SK-N-SH (cell line): ENCODE measurements around the gene IFT122. TPM values are rescaled to one million over a fixed set of nuclear protein-coding genes. Genes with fewer than 3 reads are reported as not detected.
"Not testable (repeated sequence)": the region's sequence is repeated elsewhere in the genome, so short reads cannot be mapped to it uniquely, and the experiment has no call there.

ENCODE experiments used
- CTCF ChIA-PET: fragments of 300-600, 350-600 bp; formaldehyde crosslinking; extraction: SDS; loops from one replicate; lab custom pipeline; 2021; lab: Yijun Ruan, JAX
- POLR2A ChIA-PET: fragments of 350-600 bp; sonication (Branson Sonifier 250); formaldehyde crosslinking; extraction: SDS; loops from one replicate; lab custom pipeline; 2020; ENCODE audit warnings: antibody characterized with exemption, inconsistent platforms; lab: Yijun Ruan, JAX
- DNase-seq: peaks from one replicate; pipeline ENCODE4 v3.0.0; 2012
- H2AFZ ChIP-seq: fragments of 200-600 bp; sonication (generic); 2 replicates; pipeline ENCODE4 v1.8.1; 2016; ENCODE audit warnings: antibody characterized with exemption, mild to moderate bottlenecking, low read depth
- H3F3A ChIP-seq: fragments of 200-600 bp; sonication (generic); replicated peaks from 2 replicates; pipeline ENCODE3; 2016; ENCODE audit warnings: antibody characterized with exemption, mild to moderate bottlenecking; ENCODE audit not compliant: insufficient read depth
- H3K27ac ChIP-seq, 2 experiments: fragments of 200-500 bp in 1 of 2; fragments of 200-600 bp in 1 of 2; sonication (Bioruptor generic) in 1 of 2; sonication (generic), shearing (Covaris generic) in 1 of 2; 2 replicates each; pipeline versions ENCODE4 v1.5.1 to v1.6.1; 2014 to 2016; ENCODE audit warnings: low read depth in 2 of 2, inconsistent platforms in 1 of 2, low read length in 1 of 2, mild to moderate bottlenecking in 1 of 2, mixed read lengths in 1 of 2
- H3K27me3 ChIP-seq: fragments of 200-600 bp; sonication (generic), shearing (Covaris generic); 2 replicates; pipeline ENCODE4 v1.6.1; 2016; ENCODE audit warnings: mixed run types; ENCODE audit not compliant: insufficient read depth
- H3K36me3 ChIP-seq, 2 experiments: fragments of 200-500 bp in 1 of 2; fragments of 200-600 bp in 1 of 2; sonication (Bioruptor generic) in 1 of 2; sonication (generic) in 1 of 2; replicated peaks in 1 of 2; 2 replicates each; pipeline versions ENCODE3 to v1.5.1; 2014 to 2016; ENCODE audit warnings: low read length in 1 of 2, mild to moderate bottlenecking in 1 of 2; ENCODE audit not compliant: insufficient read depth in 2 of 2, control insufficient read depth in 1 of 2
- H3K4me1 ChIP-seq, 2 experiments: fragments of 200-500 bp in 1 of 2; fragments of 200-600 bp in 1 of 2; sonication (Bioruptor generic) in 1 of 2; sonication (generic), shearing (Covaris generic) in 1 of 2; 2 replicates each; pipeline versions ENCODE4 v1.5.1 to v1.6.1; 2014 to 2016; ENCODE audit warnings: low read depth in 1 of 2, low read length in 1 of 2, mixed run types in 1 of 2; ENCODE audit not compliant: insufficient read depth in 2 of 2, control insufficient read depth in 1 of 2
- H3K4me2 ChIP-seq: fragments of 200-600 bp; sonication (generic), shearing (Covaris generic); 2 replicates; pipeline ENCODE4 v1.6.1; 2017; ENCODE audit warnings: mixed run types
- H3K4me3 ChIP-seq, 2 experiments: fragments of 200-500 bp in 1 of 2; fragments of 200-600 bp in 1 of 2; sonication (Bioruptor generic) in 1 of 2; sonication (generic), shearing (Covaris generic) in 1 of 2; 2 replicates each; pipeline versions ENCODE4 v1.5.1 to v1.8.1; 2014 to 2016; ENCODE audit warnings: low read depth in 2 of 2, inconsistent platforms in 1 of 2, low read length in 1 of 2, mild to moderate bottlenecking in 1 of 2, mixed read lengths in 1 of 2, moderate library complexity in 1 of 2
- H3K79me2 ChIP-seq: fragments of 200-600 bp; sonication (generic); 2 replicates; pipeline ENCODE4 v1.8.1; 2017; ENCODE audit warnings: mild to moderate bottlenecking; ENCODE audit not compliant: insufficient read depth
- H3K9ac ChIP-seq: fragments of 200-600 bp; sonication (generic); 2 replicates; pipeline ENCODE4 v1.6.1; 2017; ENCODE audit warnings: mixed run types
- H3K9me2 ChIP-seq: fragments of 200-600 bp; sonication (generic); 2 replicates; pipeline ENCODE4 v1.6.1; 2017; ENCODE audit warnings: mixed run types
- H3K9me3 ChIP-seq: fragments of 200-600 bp; sonication (generic); 2 replicates; pipeline ENCODE4 v1.6.1; 2017; ENCODE audit warnings: mixed run types, mild to moderate bottlenecking, moderate library complexity
- H4K20me1 ChIP-seq: fragments of 200-600 bp; sonication (generic); 2 replicates; pipeline ENCODE4 v1.6.1; 2017; ENCODE audit warnings: mild to moderate bottlenecking, mixed run types; ENCODE audit not compliant: insufficient read depth
- GABPA ChIP-seq: IDR thresholded peaks from 2 replicates; pipeline ENCODE4 v1.4.0; 2012; ENCODE audit warnings: low read depth, mild to moderate bottlenecking
- JUND ChIP-seq: IDR thresholded peaks from 2 replicates; pipeline ENCODE4 v1.4.0; 2012
- NFIC ChIP-seq: IDR thresholded peaks from 2 replicates; pipeline ENCODE4 v1.4.0; 2012; ENCODE audit warnings: borderline replicate concordance
- TCF12 ChIP-seq: IDR thresholded peaks from 2 replicates; pipeline ENCODE4 v1.4.0; 2012
- TEAD4 ChIP-seq: IDR thresholded peaks from 2 replicates; pipeline ENCODE4 v1.4.0; 2012; ENCODE audit warnings: mild to moderate bottlenecking, borderline replicate concordance; ENCODE audit not compliant: insufficient read depth
- WGBS: methylation state at CpG from one replicate; pipeline ENCODE4 v1.1.6; 2017; ENCODE audit warnings: low lambda C conversion rate; 5-methylcytosine and 5-hydroxymethylcytosine counted together
- polyA plus RNA-seq, 3 experiments: library from polyadenylated mRNA; depleted of rRNA; stranded (reverse); fragments of >200 nt; gene quantifications; 2 replicates each; pipeline ENCODE4 v1.2.3, GENCODE V29; 2012
- TF ChIP-seq, protein P1 (sequence below): fragments of 200-600 bp; sonication (generic); IDR thresholded peaks from 2 replicates; pipeline ENCODE4 v1.6.1; 2017; ENCODE audit warnings: antibody characterized with exemption, mild to moderate bottlenecking, moderate library complexity
- TF ChIP-seq, protein P2 (sequence below): fragments of 150-350 bp; IDR thresholded peaks from 2 replicates; pipeline ENCODE4 v1.6.1; 2017; ENCODE audit warnings: antibody characterized with exemption, low read length, low read depth, borderline replicate concordance
- TF ChIP-seq, protein P3 (sequence below): IDR thresholded peaks from 2 replicates; pipeline ENCODE4 v1.6.1; 2012; ENCODE audit warnings: mild to moderate bottlenecking, low read depth, low read length, moderate library complexity

Gene IFT122
- polyA plus RNA-seq, 1 of the 3 experiments (the other 2 are of a cell fraction) = 20.1 TPM

DNA sequence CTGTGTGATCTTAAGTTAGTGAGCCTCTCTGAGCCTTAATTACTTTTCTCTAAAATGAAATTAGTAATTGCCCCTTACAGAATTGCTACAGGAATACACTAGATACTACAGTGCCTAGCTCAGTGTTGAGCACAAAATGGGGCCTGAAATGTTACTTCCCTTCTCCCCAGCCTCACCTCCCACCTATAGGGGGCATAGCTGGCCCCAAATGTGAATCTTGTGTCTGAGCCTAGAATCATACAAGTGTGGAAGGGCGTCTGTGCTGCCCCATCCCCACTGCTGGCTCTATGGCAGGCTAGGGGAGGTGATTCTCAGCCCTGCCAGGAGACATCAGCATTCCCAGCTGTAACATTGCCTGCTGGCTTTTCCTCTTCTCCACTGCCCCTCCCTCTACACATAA lies 42.7 kb downstream of the IFT122 start:
- no peaks in the 10 kb centered on the region for H3K27me3 ChIP-seq
- no peak overlapping the region for H3K4me2 ChIP-seq
- TF ChIP-seq, protein P1, sequence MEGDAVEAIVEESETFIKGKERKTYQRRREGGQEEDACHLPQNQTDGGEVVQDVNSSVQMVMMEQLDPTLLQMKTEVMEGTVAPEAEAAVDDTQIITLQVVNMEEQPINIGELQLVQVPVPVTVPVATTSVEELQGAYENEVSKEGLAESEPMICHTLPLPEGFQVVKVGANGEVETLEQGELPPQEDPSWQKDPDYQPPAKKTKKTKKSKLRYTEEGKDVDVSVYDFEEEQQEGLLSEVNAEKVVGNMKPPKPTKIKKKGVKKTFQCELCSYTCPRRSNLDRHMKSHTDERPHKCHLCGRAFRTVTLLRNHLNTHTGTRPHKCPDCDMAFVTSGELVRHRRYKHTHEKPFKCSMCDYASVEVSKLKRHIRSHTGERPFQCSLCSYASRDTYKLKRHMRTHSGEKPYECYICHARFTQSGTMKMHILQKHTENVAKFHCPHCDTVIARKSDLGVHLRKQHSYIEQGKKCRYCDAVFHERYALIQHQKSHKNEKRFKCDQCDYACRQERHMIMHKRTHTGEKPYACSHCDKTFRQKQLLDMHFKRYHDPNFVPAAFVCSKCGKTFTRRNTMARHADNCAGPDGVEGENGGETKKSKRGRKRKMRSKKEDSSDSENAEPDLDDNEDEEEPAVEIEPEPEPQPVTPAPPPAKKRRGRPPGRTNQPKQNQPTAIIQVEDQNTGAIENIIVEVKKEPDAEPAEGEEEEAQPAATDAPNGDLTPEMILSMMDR = peak; percentile 26; the same call in 1 of the 2 replicates
- TF ChIP-seq, protein P2, sequence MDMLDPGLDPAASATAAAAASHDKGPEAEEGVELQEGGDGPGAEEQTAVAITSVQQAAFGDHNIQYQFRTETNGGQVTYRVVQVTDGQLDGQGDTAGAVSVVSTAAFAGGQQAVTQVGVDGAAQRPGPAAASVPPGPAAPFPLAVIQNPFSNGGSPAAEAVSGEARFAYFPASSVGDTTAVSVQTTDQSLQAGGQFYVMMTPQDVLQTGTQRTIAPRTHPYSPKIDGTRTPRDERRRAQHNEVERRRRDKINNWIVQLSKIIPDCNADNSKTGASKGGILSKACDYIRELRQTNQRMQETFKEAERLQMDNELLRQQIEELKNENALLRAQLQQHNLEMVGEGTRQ = no peak
- TF ChIP-seq, all 33 proteins: peak for 1
- Histone ChIP-seq H3K4me3 (no peak overlapping the region), H4K20me1 (no peaks in the 10 kb centered on the region), H2AFZ (no peak overlapping the region), H3K4me1 (peaks cover 0 to 11% of the 10 kb centered on the region in 2 experiments; a peak in 2 of 4 replicates), H3K36me3 (peaks cover 10 to 31% of the 10 kb centered on the region in 2 experiments), H3K79me2 (no peaks in the 10 kb centered on the region), H3K9me3 (no peaks in the 10 kb centered on the region), H3K27ac (no peak overlapping the region), H3F3A (peaks cover 4% of the 10 kb centered on the region), H3K9me2 (no peaks in the 10 kb centered on the region), H3K9ac (no peak overlapping the region)
- ChIA-PET POLR2A (no interaction called here), CTCF (interaction anchor here (1.3 to 2.2 kb wide), 2 partner anchors 10 to 123 kb away, joined by 4 to 5 read pairs; no protein-coding TSS in a partner anchor)
- DNase-seq = no peak
- 90% methylated on average over 1 of the region's 1 CpG for WGBS

DNA sequence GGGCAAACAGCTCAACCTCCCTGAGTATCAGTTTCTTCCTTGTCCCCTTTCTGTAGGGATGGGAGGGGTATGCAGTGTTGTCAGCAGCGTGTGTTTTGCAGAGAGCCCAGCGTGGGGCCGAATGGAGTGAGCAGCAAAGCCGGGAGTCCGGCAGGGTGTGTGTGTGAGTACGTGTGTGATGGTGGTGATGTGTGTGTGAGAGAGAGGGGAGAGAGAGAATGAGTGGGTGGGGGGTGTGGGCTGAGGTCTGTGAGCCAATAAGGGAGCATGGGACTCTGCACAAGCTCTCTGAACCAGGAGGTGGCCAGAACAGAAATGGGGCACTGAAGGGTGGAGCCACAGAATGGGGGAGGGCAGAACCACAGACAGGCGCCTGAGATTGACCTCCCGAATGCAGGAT lies 43.8 kb downstream of the IFT122 start:
- Histone ChIP-seq H4K20me1 (no peaks in the 10 kb centered on the region), H3K4me2 (no peak overlapping the region), H3F3A (peaks cover 4% of the 10 kb centered on the region), H3K9ac (no peak overlapping the region), H3K79me2 (no peaks in the 10 kb centered on the region), H2AFZ (no peak overlapping the region), H3K4me1 (peaks cover 0 to 11% of the 10 kb centered on the region in 2 experiments; a peak in 2 of 4 replicates), H3K27ac (no peak overlapping the region), H3K27me3 (no peaks in the 10 kb centered on the region), H3K4me3 (no peak overlapping the region), H3K9me3 (no peaks in the 10 kb centered on the region), H3K9me2 (no peaks in the 10 kb centered on the region), H3K36me3 (peaks cover 5 to 26% of the 10 kb centered on the region in 2 experiments)
- POLR2A ChIA-PET = no interaction called here
- TF ChIP-seq JUND (no peak), TCF12 (no peak), TEAD4 (no peak), NFIC (no peak), GABPA (no peak)
- TF ChIP-seq, protein P3, sequence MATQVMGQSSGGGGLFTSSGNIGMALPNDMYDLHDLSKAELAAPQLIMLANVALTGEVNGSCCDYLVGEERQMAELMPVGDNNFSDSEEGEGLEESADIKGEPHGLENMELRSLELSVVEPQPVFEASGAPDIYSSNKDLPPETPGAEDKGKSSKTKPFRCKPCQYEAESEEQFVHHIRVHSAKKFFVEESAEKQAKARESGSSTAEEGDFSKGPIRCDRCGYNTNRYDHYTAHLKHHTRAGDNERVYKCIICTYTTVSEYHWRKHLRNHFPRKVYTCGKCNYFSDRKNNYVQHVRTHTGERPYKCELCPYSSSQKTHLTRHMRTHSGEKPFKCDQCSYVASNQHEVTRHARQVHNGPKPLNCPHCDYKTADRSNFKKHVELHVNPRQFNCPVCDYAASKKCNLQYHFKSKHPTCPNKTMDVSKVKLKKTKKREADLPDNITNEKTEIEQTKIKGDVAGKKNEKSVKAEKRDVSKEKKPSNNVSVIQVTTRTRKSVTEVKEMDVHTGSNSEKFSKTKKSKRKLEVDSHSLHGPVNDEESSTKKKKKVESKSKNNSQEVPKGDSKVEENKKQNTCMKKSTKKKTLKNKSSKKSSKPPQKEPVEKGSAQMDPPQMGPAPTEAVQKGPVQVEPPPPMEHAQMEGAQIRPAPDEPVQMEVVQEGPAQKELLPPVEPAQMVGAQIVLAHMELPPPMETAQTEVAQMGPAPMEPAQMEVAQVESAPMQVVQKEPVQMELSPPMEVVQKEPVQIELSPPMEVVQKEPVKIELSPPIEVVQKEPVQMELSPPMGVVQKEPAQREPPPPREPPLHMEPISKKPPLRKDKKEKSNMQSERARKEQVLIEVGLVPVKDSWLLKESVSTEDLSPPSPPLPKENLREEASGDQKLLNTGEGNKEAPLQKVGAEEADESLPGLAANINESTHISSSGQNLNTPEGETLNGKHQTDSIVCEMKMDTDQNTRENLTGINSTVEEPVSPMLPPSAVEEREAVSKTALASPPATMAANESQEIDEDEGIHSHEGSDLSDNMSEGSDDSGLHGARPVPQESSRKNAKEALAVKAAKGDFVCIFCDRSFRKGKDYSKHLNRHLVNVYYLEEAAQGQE = no peak
- 100% methylated on average over 8 of the region's 8 CpGs for WGBS
- CTCF ChIA-PET = interaction anchor here (2.2 kb wide), 1 partner anchor 9 kb away, joined by 5 read pairs; no protein-coding TSS in a partner anchor
- no peak for DNase-seq

DNA sequence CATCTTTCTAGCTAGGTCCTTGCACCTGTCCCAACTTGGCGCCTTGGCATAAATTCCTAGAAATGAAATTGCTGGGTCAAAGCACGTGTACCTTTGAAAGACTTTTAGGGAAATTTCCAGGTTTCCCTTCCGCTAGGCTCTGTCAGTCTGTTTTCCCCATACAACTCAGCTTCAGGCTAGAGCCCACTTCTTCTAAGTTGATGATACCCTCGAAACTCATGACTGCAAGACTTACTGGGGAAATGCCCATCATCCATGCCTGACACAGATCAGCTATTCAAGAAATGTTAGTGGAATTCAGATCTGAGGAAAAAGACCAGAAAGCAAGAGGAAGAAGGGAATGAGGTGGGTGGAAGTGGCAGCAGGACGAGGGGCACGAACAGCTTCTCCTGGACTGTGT lies 45.1 kb downstream of the IFT122 start:
- WGBS = 96% methylated on average over 6 of the region's 6 CpGs
- H3K27ac ChIP-seq, H2AFZ ChIP-seq, DNase-seq, H3K9me2 ChIP-seq, H3K9ac ChIP-seq, H3K79me2 ChIP-seq, H3K9me3 ChIP-seq, H3F3A ChIP-seq, H3K27me3 ChIP-seq, H3K4me3 ChIP-seq, POLR2A ChIA-PET, H3K4me2 ChIP-seq, H4K20me1 ChIP-seq: not testable (repeated sequence)
- CTCF ChIA-PET = interaction anchor here (0.6 to 1.5 kb wide), 2 partner anchors 120 to 345 kb away, joined by 3 to 4 read pairs; no protein-coding TSS in a partner anchor
- Histone ChIP-seq H3K36me3 (peaks cover 5 to 22% of the 10 kb centered on the region in 2 experiments), H3K4me1 (peaks cover 0 to 11% of the 10 kb centered on the region in 2 experiments; a peak in 2 of 4 replicates)
